ENCODE measurements around the gene C10orf90. TPM values are rescaled to one million over a fixed set of nuclear protein-coding genes. Genes with fewer than 3 reads are reported as not detected.
A peak's percentile ranks its signal among the peaks of the same experiment; 100 is the strongest.
"Not testable (repeated sequence)": the region's sequence is repeated elsewhere in the genome, so short reads cannot be mapped to it uniquely, and the experiment has no call there.

Gene C10orf90
- total RNA-seq, 1 donor from 2014 or later: under 0.01 TPM

DNA sequence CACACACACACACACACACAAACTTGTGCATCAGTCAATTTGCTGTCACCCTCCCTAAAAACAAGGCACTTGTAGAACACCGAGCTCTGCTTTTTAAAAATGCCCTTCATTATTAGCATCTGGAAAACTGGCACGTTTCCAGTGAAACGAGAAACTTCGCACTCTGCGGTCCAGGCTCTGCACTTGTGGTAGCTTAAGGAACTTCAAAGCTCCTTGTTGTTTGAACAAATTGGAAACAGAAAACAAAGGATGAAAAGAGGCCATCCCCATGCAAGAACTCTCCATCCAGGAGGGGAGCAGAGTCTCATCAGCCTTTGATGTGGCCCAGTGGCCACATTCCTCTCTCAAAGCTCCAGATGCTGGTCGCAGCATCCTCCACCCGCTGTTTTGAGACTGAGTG, 105.1 kb downstream of the C10orf90 start:
- H3K27ac ChIP-seq (ENCODE audit: low read depth, low read length): no peak overlapping the region
- H3K36me3 ChIP-seq (ENCODE audit: control insufficient read depth in 3 of 3, insufficient read depth in 3 of 3, low read length in 3 of 3): no peaks in the 10 kb centered on the region
- no peaks in the 10 kb centered on the region for H3K9me3 ChIP-seq (ENCODE audit: control insufficient read depth in 3 of 3, low read length in 3 of 3)
- peaks cover 0 to 7% (median 0%) of the 10 kb centered on the region in 3 donors for H3K27me3 ChIP-seq (ENCODE audit: control insufficient read depth in 3 of 3, insufficient read depth in 3 of 3, low read length in 3 of 3)
- peaks cover 0 to 5% (median 1%) of the 10 kb centered on the region in 3 donors for H3K4me1 ChIP-seq (ENCODE audit: control insufficient read depth in 3 of 3, insufficient read depth in 3 of 3, low read length in 3 of 3)
- no peak overlapping the region for H3K9ac ChIP-seq (ENCODE audit: low read depth in 1 of 3, low read length in 3 of 3)
- H3K4me3 ChIP-seq (ENCODE audit: low read length in 3 of 3): no peak overlapping the region

DNA sequence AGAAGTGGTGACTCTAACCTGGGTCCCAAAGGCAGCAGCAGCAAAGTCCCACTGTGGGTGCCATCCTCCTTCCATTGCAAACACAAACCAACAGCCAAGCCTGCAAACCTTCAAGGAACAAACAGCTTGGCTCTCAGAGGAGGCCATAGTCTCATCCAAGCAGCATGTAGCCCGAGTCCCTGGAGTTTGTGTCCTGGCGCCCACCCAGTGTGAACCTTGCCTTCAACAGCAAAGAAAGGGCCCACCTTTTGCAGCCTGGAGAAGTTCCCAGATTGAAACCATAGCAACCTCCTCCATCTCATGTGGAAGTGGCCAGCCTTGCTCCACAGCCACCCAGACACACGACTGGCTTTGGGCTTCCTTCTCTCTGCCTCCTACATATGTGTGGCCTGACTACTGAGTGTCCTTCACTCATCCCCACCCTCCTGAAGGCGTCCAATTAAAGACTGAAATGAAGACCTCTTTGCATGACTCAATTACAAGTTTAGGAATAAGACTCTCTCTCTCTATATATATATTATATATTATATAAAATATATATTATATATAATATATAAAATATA, 106.1 kb downstream of the C10orf90 start:
- Histone ChIP-seq H3K27ac (ENCODE audit: low read depth, low read length) (no peak overlapping the region), H3K9ac (ENCODE audit: low read depth in 1 of 3, low read length in 3 of 3) (no peak overlapping the region), H3K36me3 (ENCODE audit: control insufficient read depth in 3 of 3, insufficient read depth in 3 of 3, low read length in 3 of 3) (no peaks in the 10 kb centered on the region), H3K9me3 (ENCODE audit: control insufficient read depth in 3 of 3, low read length in 3 of 3) (no peaks in the 10 kb centered on the region), H3K4me1 (ENCODE audit: control insufficient read depth in 3 of 3, insufficient read depth in 3 of 3, low read length in 3 of 3) (peaks cover under 1 to 7% (median 2%) of the 10 kb centered on the region in 3 donors), H3K4me3 (ENCODE audit: low read length in 3 of 3) (no peak overlapping the region), H3K27me3 (ENCODE audit: control insufficient read depth in 3 of 3, insufficient read depth in 3 of 3, low read length in 3 of 3) (peaks cover 0 to 7% (median 0%) of the 10 kb centered on the region in 3 donors)

DNA sequence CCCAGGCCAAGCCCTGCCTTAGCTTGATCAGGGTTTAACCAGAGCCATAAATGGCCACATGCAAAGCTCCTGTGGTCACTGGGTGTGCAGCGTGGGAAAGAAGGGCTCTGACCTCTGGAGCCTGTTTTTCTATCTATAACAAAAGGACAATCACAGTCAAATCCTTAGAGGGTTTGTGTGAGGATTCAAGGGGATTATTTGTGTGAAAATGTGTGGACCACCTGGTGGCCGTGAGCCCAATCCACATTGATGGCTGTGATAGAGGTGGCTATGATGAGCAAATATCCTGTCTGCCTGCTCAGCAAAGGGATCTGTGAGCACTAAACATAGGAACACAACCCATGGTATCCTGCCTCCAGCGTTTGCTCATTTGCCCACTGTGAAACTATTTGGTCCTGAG, 107.1 kb downstream of the C10orf90 start:
- H3K4me3 ChIP-seq (ENCODE audit: low read length in 3 of 3): no peak overlapping the region
- peaks cover 2 to 9% (median 5%) of the 10 kb centered on the region in 3 donors for H3K4me1 ChIP-seq (ENCODE audit: control insufficient read depth in 3 of 3, insufficient read depth in 3 of 3, low read length in 3 of 3)

DNA sequence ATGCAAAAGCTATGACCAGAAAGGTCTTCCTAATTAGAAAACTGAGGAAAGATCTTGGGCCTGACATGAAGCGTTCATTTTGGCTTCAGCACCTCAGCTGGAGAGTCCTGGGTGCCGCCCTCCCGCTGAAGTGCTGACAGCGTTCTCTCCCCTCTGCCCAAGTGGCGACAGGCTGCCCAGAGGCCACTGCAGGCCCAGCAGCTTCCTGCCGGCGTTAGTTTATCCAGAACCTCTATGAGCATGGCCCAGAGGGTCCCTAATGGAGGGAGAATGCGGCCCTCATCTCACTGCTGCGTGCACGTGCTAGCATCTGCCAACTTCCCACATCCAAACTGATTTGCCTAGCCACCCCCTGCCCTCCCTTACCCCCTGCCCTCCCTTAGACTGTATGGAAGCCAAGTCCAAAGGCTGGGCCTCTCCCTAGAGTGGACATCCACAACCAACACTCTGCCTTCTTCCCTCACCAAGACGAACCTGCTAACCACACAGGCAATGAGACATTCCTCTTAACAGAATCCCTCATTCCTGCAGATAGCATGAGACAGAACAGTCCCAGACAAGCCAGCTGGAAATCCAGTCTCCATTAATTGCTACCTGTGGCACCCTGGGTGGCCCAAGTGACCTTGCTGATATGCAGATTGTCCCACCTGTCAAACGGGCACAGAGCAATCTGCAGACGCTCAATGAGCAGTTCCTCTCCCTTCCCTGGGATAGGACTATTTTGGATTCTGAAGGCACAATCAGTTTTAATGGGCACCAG, 108.4 kb downstream of the C10orf90 start:
- H3K4me3 ChIP-seq (ENCODE audit: low read length in 3 of 3): no peak overlapping the region
- H3K4me1 ChIP-seq (ENCODE audit: control insufficient read depth in 3 of 3, insufficient read depth in 3 of 3, low read length in 3 of 3): peaks cover 2 to 9% (median 5%) of the 10 kb centered on the region in 3 donors
- no peak overlapping the region for H3K27ac ChIP-seq (ENCODE audit: low read depth, low read length)
- no peak overlapping the region for H3K9ac ChIP-seq (ENCODE audit: low read depth in 1 of 3, low read length in 3 of 3)
- H3K27me3 ChIP-seq (ENCODE audit: control insufficient read depth in 3 of 3, insufficient read depth in 3 of 3, low read length in 3 of 3): no peaks in the 10 kb centered on the region
- H3K36me3 ChIP-seq (ENCODE audit: control insufficient read depth in 3 of 3, insufficient read depth in 3 of 3, low read length in 3 of 3): no peaks in the 10 kb centered on the region
- H3K9me3 ChIP-seq (ENCODE audit: control insufficient read depth in 3 of 3, low read length in 3 of 3): no peaks in the 10 kb centered on the region

More for the DNA sequence above, 107.1 kb downstream of the C10orf90 start:
- Histone ChIP-seq H3K27ac (ENCODE audit: low read depth, low read length) (no peak overlapping the region), H3K9me3 (ENCODE audit: control insufficient read depth in 3 of 3, low read length in 3 of 3) (no peaks in the 10 kb centered on the region), H3K9ac (ENCODE audit: low read depth in 1 of 3, low read length in 3 of 3) (no peak overlapping the region), H3K27me3 (ENCODE audit: control insufficient read depth in 3 of 3, insufficient read depth in 3 of 3, low read length in 3 of 3) (peaks cover 0 to 7% (median 0%) of the 10 kb centered on the region in 3 donors), H3K36me3 (ENCODE audit: control insufficient read depth in 3 of 3, insufficient read depth in 3 of 3, low read length in 3 of 3) (no peaks in the 10 kb centered on the region)

DNA sequence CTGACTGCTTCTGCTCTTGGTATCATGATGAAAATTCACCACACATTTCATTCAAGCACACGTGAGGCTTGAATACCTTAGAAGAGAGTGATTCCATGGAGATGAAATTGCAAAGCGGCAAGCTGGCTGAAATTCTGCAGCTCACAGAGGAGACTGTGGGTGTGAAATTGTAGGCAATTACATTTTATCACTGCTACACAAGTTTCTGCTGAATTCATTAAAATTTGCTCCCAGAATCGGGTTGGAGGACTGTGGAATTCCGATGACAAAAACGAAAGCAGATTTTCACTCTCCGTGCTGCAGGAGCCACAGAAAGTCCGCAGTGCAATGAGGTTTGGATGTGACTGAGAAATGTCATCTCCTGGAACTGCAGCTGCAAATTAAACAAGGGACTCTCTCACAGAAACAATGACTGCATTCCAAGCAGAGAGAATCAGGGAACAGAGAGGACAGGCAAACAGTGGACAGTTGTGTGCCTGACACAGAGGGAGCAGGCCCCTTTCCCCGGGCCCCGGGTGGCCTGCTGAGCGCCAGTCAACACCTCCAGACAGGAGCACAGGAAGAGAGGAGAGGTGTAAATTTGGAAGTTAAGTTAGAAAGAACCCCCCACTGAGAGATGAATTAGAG, 109.1 kb downstream of the C10orf90 start:
- no peak overlapping the region for H3K27ac ChIP-seq (ENCODE audit: low read depth, low read length)
- peak overlapping the region in 1 of 3 donors; percentile 17 for H3K9ac ChIP-seq (ENCODE audit: low read depth in 1 of 3, low read length in 3 of 3)
- peak overlapping the region in 1 of 3 donors; percentile 62 for H3K4me3 ChIP-seq (ENCODE audit: low read length in 3 of 3)

DNA sequence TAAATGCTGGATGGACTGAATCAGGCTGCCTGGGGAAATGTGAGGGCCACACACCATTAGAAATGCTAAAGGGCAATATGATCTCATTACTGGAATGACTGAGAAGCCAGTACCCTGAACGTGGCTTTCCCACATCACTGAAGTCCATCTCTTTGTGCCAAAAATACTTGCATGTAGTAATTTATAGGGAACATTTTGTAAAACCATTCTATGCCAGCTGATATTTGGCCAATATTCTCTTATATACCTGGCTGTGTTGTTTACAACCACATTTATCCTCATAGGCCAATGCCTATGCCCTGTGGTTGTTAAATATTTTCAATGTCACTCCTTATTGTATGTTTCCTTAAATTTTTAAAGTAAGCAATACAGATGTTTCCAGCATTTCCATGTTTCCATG, 111.6 kb downstream of the C10orf90 start:
- Histone ChIP-seq H3K27me3 (ENCODE audit: control insufficient read depth in 3 of 3, insufficient read depth in 3 of 3, low read length in 3 of 3) (no peaks in the 10 kb centered on the region), H3K36me3 (ENCODE audit: control insufficient read depth in 3 of 3, insufficient read depth in 3 of 3, low read length in 3 of 3) (no peaks in the 10 kb centered on the region), H3K27ac (ENCODE audit: low read depth, low read length) (no peak overlapping the region), H3K9ac (ENCODE audit: low read depth in 1 of 3, low read length in 3 of 3) (no peak overlapping the region), H3K4me1 (ENCODE audit: control insufficient read depth in 3 of 3, insufficient read depth in 3 of 3, low read length in 3 of 3) (peaks cover 2 to 9% (median 5%) of the 10 kb centered on the region in 3 donors), H3K9me3 (ENCODE audit: control insufficient read depth in 3 of 3, low read length in 3 of 3) (peaks cover 0 to 3% (median 0%) of the 10 kb centered on the region in 3 donors), H3K4me3 (ENCODE audit: low read length in 3 of 3) (no peak overlapping the region)

More for the DNA sequence above, 109.1 kb downstream of the C10orf90 start:
- no peaks in the 10 kb centered on the region for H3K27me3 ChIP-seq (ENCODE audit: control insufficient read depth in 3 of 3, insufficient read depth in 3 of 3, low read length in 3 of 3)
- H3K9me3 ChIP-seq (ENCODE audit: control insufficient read depth in 3 of 3, low read length in 3 of 3): no peaks in the 10 kb centered on the region
- H3K36me3 ChIP-seq (ENCODE audit: control insufficient read depth in 3 of 3, insufficient read depth in 3 of 3, low read length in 3 of 3): no peaks in the 10 kb centered on the region
- H3K4me1 ChIP-seq (ENCODE audit: control insufficient read depth in 3 of 3, insufficient read depth in 3 of 3, low read length in 3 of 3): peaks cover 2 to 9% (median 5%) of the 10 kb centered on the region in 3 donors

DNA sequence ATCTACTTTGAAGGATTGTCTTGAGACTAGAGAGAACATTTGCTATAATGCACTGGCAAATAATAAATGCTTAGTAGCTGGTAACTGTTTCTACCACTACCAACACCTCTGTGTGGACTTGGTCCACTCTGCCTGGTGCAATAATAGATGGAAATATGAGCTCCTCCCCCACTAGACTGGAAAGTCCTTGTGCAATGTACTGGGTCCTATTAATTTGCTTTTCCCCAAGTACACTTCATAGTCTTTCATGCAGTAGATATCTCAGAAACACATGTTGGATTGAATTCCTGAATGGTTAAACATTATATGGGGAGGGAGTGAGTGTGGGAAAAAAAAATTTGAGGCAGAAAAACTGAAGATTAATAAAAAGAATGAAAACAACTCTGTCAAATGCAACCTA, 119.3 kb downstream of the C10orf90 start:
- H3K9me3 ChIP-seq (ENCODE audit: control insufficient read depth in 3 of 3, low read length in 3 of 3): peaks cover 0 to 4% (median 0%) of the 10 kb centered on the region in 3 donors
- no peaks in the 10 kb centered on the region for H3K27me3 ChIP-seq (ENCODE audit: control insufficient read depth in 3 of 3, insufficient read depth in 3 of 3, low read length in 3 of 3)
- no peaks in the 10 kb centered on the region for H3K4me1 ChIP-seq (ENCODE audit: control insufficient read depth in 3 of 3, insufficient read depth in 3 of 3, low read length in 3 of 3)
- H3K9ac ChIP-seq (ENCODE audit: low read depth in 1 of 3, low read length in 3 of 3): no peak overlapping the region
- no peak overlapping the region for H3K4me3 ChIP-seq (ENCODE audit: low read length in 3 of 3)
- no peaks in the 10 kb centered on the region for H3K36me3 ChIP-seq (ENCODE audit: control insufficient read depth in 3 of 3, insufficient read depth in 3 of 3, low read length in 3 of 3)
- H3K27ac ChIP-seq (ENCODE audit: low read depth, low read length): no peak overlapping the region

DNA sequence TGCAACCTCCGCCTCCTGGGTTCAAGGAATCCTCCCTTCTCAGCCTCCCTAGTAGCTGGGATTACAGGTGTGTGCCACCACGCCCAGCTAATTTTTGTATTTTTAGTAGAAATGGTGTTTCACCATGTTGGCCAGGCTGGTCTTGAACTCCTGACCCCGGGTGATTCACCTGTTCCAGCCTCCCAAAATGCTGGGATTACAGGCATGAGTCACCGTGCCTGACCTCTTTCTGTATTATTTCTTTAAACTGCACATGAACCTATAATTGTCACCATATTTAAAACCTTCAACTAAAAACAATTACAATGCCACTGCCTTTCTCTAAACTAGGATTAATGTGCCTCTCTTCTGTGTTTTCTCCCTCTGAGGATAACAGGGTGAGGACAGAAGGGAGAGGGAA, 119.9 kb downstream of the C10orf90 start:
- not testable (repeated sequence) for H3K4me3 ChIP-seq (ENCODE audit: low read length in 3 of 3); H3K9ac ChIP-seq (ENCODE audit: low read depth in 1 of 3, low read length in 3 of 3); H3K9me3 ChIP-seq (ENCODE audit: control insufficient read depth in 3 of 3, low read length in 3 of 3); H3K27ac ChIP-seq (ENCODE audit: low read depth, low read length); H3K4me1 ChIP-seq (ENCODE audit: control insufficient read depth in 3 of 3, insufficient read depth in 3 of 3, low read length in 3 of 3); H3K36me3 ChIP-seq (ENCODE audit: control insufficient read depth in 3 of 3, insufficient read depth in 3 of 3, low read length in 3 of 3); H3K27me3 ChIP-seq (ENCODE audit: control insufficient read depth in 3 of 3, insufficient read depth in 3 of 3, low read length in 3 of 3)

DNA sequence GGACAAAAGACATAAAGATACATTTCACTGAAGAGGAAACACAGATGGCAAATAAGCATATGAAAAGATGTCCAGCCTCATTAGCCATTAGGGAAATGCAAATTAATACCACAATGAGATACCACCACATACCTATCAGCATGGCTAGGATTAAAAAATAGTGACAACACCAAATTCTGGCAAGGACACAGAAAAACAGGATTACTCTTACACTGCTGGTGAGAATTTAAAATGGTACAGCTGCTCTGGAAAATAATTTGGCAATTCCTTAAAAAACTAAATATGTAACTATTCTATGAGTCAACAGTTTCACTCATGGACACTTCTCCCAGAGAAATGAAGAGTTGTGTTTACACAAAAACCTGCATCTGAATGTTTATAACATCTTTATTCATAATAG, 121.1 kb downstream of the C10orf90 start:
- H3K27ac ChIP-seq (ENCODE audit: low read depth, low read length): no peak overlapping the region
- H3K4me3 ChIP-seq (ENCODE audit: low read length in 3 of 3): no peak overlapping the region
- H3K9ac ChIP-seq (ENCODE audit: low read depth in 1 of 3, low read length in 3 of 3): no peak overlapping the region
- peaks cover 0 to 4% (median 0%) of the 10 kb centered on the region in 3 donors for H3K9me3 ChIP-seq (ENCODE audit: control insufficient read depth in 3 of 3, low read length in 3 of 3)
- H3K27me3 ChIP-seq (ENCODE audit: control insufficient read depth in 3 of 3, insufficient read depth in 3 of 3, low read length in 3 of 3): no peaks in the 10 kb centered on the region
- H3K4me1 ChIP-seq (ENCODE audit: control insufficient read depth in 3 of 3, insufficient read depth in 3 of 3, low read length in 3 of 3): no peaks in the 10 kb centered on the region
- H3K36me3 ChIP-seq (ENCODE audit: control insufficient read depth in 3 of 3, insufficient read depth in 3 of 3, low read length in 3 of 3): no peaks in the 10 kb centered on the region

DNA sequence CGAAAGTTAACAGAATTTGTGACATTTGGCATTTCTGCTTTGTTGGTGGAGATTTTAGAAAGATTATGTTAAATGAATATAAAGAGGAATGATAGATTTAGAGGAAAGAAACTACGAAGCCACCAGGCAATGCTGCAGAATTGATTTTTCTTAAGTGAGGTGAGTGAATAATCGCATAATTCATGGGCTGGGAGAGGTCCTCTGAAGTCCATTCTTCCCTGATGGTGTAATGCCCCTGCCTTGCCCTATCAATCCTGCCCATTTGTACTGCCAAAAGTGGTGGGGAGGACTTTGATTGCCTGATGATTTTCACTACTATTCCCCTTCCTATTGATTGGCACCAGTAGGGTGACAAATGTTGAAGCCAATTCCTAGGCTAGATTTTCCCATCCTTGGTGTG, 125.9 kb downstream of the C10orf90 start:
- H3K27ac ChIP-seq (ENCODE audit: low read depth, low read length): no peak overlapping the region
- no peaks in the 10 kb centered on the region for H3K4me1 ChIP-seq (ENCODE audit: control insufficient read depth in 3 of 3, insufficient read depth in 3 of 3, low read length in 3 of 3)
- no peaks in the 10 kb centered on the region for H3K9me3 ChIP-seq (ENCODE audit: control insufficient read depth in 3 of 3, low read length in 3 of 3)
- no peak overlapping the region for H3K4me3 ChIP-seq (ENCODE audit: low read length in 3 of 3)
- no peak overlapping the region for H3K9ac ChIP-seq (ENCODE audit: low read depth in 1 of 3, low read length in 3 of 3)
- no peaks in the 10 kb centered on the region for H3K36me3 ChIP-seq (ENCODE audit: control insufficient read depth in 3 of 3, insufficient read depth in 3 of 3, low read length in 3 of 3)
- no peaks in the 10 kb centered on the region for H3K27me3 ChIP-seq (ENCODE audit: control insufficient read depth in 3 of 3, insufficient read depth in 3 of 3, low read length in 3 of 3)

Data from skeletal muscle tissue (tissue), 4 donors.